22Rv1 (cell line): ENCODE measurements around the gene PYDC1.

Experiments used
- ZFX ChIP-seq: fragments of 450-650 bp; IDR thresholded peaks from 2 replicates; pipeline ENCODE4 v1.6.1; 2017; ENCODE audit warnings: antibody characterized with exemption, borderline replicate concordance
- TF ChIP-seq, protein P1 (sequence below): fragments of 450-650 bp; IDR thresholded peaks from 2 replicates; pipeline ENCODE4 v1.5.1; 2017; ENCODE audit warnings: mild to moderate bottlenecking

DNA sequence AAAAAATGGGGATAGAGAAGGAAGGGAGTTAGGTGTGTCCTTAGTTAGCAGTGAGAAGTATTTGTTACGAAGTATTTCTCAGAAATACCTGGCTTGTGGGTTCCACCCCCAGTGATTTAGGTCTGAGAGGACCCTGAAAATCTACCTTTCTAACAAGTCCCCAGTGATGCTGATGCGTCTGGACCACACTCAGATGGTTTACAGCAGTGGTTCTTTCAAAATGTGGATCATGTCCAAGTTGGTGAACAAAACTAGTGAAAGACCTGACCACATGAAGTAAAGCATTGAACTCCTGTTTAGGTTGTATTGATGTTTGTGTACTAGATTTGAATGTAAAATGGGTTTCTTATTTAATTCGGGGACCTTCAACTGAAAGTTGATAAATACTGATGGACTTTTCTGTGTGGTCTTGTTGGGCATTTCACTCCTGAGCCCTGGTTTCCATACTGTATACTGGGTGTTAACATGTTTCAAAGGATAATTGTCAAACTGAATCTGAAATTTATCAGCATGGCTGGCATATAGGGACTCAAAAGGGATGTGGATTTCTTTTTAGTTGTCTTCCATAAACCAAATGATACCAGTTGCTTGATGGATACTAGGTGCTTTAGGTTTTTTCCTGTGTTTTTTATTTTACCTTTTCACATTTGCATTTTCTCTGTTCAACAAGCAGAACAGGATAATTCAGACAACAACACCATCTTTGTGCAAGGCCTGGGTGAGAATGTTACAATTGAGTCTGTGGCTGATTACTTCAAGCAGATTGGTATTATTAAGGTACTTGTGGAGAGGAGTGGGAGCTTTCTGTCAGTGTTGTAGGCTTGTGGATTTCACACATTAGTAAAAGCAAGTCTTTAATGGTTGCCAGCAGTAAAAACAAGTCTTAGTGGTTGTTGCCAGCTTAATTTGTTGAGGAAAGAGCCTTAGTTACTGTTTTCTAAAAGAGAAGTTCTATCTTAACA is 28.2 kb downstream of the PYDC1 start:
- TF ChIP-seq, protein P1, sequence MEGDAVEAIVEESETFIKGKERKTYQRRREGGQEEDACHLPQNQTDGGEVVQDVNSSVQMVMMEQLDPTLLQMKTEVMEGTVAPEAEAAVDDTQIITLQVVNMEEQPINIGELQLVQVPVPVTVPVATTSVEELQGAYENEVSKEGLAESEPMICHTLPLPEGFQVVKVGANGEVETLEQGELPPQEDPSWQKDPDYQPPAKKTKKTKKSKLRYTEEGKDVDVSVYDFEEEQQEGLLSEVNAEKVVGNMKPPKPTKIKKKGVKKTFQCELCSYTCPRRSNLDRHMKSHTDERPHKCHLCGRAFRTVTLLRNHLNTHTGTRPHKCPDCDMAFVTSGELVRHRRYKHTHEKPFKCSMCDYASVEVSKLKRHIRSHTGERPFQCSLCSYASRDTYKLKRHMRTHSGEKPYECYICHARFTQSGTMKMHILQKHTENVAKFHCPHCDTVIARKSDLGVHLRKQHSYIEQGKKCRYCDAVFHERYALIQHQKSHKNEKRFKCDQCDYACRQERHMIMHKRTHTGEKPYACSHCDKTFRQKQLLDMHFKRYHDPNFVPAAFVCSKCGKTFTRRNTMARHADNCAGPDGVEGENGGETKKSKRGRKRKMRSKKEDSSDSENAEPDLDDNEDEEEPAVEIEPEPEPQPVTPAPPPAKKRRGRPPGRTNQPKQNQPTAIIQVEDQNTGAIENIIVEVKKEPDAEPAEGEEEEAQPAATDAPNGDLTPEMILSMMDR = no peak
- no peak for TF ChIP-seq ZFX
